Islet precursor cell (in vitro differentiated cells): Measurements from ENCODE around the gene TMEM255B.
"Not testable (repeated sequence)": the region's sequence is repeated elsewhere in the genome, so short reads cannot be mapped to it uniquely, and the experiment has no call there.

Experiments
- DNase-seq: peaks from one replicate; pipeline ENCODE4 v3.0.0-alpha.2; 2018

The TMEM255B gene

GRCh38 chr13:113820813-113821651 is 62.0 kb downstream of the TMEM255B start:
- peak; percentile 93 for DNase-seq

GRCh38 chr13:113821847-113822246 is 62.8 kb downstream of the TMEM255B start:
- no peak for DNase-seq

DNA sequence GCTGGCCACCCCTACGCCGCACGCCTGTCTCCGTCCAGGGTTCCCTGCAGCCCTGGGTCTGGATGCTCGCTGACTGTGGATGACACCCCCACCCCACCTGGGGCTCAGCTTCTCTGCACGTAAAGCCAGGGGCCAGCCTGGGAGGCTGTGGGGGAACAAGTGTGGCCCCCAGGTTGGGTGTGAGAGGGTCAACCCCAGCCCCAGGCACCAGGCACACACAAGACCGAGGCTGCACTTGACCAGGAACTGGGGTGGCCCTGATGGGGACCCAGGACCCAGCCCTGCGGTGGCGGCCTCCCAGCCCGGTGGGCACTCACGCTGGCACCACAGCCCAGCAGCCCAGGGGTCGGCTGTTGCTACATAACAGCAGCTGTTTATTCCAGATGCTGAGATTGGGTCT is 63.2 kb downstream of the TMEM255B start:
- DNase-seq = no peak

GRCh38 chr13:113822956-113823744 is 64.1 kb downstream of the TMEM255B start:
- no peak for DNase-seq

DNA sequence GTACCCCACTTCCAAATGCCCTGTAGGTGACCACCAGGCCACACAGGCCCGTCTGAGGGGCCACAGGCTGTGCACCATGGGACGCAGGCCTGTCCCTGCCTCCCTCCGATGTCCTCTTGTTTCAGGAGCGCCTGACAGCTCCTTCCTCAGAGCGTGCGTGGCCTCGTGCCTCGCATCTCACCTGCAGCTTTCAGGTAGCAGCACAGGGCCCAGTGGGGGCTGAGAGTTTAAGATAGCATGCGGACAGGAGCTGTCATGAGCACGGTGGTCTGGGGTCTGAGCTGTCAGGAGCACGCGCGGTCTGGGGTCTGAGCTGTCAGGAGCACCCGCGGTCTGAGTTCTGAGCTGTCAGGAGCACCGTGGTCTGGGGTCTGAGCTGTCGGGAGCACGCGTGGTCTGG is 64.7 kb downstream of the TMEM255B start:
- no peak for DNase-seq

- no peak for DNase-seq
Observed at GRCh38 chr13:113825841-113826240, 66.8 kb downstream of the TMEM255B start.

DNA sequence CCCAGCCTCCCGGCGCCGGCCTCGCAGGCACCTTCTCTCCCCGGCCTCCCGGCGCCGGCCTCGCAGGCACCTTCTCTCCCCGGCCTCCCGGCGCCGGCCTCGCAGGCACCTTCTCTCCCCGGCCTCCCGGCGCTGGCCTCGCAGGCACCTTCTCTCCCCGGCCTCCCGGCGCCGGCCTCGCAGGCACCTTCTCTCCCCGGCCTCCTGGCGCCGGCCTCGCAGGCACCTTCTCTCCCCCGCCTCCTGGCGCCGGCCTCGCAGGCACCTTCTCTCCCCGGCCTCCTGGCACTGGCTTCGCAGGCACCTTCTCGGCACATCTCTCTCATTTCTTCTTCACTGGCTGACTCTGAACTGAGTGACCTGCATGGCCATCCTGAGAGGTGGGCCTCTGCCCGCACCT is 67.4 kb downstream of the TMEM255B start:
- DNase-seq = not testable (repeated sequence)

DNA sequence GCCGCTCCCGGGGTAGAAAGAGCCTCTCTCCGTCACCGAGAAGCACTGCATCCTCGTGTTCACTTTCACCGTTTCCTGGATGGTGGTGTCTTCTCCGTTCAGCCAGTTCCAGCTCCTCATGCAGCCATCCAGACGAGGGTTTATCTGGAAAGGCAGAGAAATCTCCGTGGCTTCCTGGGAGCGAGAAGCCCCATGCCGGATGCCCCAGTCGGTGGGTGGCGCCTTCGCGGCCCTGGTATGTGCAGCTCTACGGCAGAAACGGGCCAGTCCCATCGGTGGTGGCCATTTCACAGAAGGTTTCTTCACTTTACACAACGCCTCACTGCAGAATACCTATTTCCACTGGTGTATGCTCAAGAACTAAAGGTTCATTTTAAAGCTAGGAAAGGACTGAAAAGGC is 68.0 kb downstream of the TMEM255B start:
- no peak for DNase-seq

DNA sequence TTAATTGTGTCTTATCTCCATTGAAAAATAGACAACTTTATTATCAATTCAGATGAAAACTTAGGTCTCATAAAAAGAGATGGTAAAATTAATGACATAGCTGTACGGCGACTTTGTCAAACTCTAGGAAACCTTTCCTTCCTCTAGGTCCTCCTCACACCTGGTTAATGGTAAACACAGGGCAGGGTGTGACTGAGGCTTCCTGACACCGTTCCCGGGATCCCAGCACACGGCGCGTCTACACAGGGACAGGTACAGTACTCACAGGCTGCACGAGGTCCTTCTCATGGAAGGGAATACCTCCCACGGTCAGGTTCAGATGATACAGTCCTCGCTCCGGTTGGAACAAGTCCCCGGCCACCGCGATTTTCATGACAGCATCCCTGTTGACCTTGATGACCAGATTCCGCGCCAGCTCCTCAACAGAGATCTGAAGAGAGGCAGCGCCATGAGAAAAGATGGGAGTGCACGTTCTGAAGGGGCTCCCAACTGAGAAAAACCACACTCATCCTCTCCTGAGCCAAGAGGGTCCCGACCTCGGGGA is 69.3 kb downstream of the TMEM255B start:
- DNase-seq = no peak

DNA sequence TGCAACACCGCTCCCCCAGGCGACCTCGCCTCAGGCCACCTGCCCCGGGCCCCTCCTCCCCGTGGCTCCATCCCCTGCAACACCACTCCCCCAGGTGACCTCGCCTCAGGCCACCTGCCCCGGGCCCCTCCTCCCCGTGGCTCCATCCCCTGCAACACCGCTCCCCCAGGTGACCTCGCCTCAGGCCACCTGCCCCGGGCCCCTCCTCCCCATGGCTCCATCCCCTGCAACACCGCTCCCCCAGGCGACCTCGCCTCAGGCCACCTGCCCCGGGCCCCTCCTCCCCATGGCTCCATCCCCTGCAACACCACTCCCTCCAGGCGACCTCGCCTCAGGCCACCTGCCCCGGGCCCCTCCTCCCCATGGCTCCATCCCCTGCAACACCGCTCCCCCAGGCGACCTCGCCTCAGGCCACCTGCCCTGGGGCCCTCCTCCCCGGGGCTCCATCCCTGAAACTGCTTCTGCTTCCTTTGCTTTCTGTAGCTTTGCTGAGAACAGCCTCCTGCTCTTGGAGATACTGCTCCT is 71.5 kb downstream of the TMEM255B start:
- not testable (repeated sequence) for DNase-seq

DNA sequence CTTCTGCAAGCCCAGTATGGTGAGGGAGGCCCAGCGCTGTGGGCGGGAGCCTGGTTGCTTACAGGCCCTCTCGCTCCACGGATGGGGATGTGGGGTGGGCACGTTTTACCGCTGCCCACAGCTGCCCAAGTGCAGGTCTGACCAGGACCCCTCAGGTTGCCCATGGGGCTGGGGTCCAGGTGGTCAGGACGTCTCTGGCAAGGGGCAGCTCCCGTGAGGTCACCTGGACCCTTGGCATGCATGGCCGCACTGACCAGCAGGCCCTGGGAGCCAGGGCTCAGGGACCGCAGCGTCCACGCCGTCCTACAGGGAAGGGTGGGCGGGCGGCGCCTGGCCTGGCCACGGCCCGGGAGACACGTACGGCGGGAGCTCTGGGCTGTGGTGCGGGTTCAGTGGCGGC is 72.0 kb downstream of the TMEM255B start:
- no peak for DNase-seq

GRCh38 chr13:113832205-113832604 is 73.2 kb downstream of the TMEM255B start:
- DNase-seq = no peak

DNA sequence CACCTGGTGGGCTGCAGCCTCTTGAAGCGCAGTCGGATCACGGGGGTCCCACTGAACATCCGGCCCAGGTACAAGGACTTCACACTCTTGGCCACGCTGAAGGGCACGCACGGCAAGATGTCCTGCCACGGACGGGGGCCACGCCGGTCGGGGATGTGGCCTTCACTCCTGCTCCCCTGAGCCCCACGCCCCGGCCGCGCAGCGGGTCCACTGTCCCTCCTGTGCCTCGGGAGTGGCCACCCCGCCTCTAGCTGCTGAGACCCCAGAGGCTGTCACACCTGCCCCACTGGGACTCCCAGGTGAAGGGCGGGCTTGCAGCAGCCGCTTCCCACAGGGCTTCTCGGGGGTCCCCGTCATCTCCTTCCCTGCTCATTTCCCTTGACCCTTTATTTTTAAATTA is 73.6 kb downstream of the TMEM255B start:
- DNase-seq = no peak

DNA sequence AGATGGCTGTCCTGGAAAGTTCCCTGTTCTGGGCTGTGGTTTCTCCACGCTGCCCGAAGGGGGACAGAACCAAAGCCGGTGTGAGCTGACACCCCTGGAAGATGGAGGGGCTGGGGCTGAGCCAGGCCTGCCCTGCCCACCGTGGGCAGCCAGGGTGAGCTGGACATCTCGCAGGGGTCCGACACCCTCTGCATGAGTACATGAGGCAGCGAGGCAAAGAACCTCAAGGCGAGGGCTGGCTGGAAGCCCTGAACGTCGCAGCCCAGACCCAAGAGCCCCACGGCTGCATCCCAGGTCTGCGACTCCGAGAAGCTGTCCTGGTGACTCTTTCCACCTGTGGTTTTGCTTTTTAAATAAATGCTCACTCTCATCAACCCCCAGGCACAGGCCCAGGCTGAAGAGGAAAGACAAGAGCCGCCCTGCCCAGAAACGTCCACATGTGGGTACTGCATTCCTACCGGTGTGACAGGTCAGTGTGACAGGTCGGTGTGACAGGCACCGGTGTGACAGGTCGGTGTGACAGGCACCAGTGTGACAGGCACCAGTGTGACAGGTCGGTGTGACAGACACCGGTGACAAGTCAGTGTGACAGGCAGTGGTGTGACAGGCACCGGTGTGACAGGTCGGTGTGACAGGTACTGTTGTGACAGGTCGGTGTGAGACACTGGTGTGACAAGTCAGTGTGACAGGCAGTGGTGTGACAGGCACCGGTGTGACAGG is 74.2 kb downstream of the TMEM255B start:
- no peak for DNase-seq

GRCh38 chr13:113834006-113834405 is 75.0 kb downstream of the TMEM255B start:
- DNase-seq = not testable (repeated sequence)

DNA sequence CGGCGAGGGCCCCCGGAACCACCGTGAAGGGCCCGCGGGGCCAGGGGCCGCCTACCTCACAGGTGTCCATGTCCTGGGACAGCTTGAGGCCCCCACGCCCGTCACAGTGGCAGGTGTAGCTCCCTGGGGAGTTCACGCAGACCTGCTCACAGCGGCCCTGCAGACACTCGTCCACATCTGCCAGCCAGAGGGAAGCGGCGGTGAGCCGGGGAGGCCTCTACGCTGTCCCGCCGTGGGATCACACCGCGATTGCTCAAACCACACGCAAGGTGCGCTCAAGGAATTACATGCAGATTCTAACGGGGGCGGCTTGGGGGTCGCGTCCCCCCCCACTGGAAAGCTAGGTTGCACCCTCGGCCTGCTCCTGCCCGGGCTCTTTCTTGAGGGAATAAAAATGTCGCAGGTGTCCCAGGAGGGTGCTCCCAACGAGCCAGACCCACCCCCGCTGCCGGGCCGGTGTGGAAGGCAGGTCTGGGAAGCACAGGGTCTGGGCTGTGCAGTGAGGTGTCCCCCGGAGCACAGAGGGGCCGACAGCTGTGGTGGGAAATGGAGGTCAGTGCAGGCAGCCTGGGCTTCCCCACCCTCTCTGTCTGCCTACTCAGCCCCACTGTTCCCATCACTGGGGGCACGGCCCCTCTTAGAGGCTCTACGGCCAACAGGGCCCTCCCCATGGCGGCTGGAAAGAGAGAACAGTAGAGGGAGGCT is 75.6 kb downstream of the TMEM255B start:
- DNase-seq = no peak

GRCh38 chr13:113835461-113836270 is 76.6 kb downstream of the TMEM255B start:
- DNase-seq = no peak

- DNase-seq = peak; percentile 89
Observed at GRCh38 chr13:113836768-113837559, 77.9 kb downstream of the TMEM255B start.

GRCh38 chr13:113837560-113838355 is 78.7 kb downstream of the TMEM255B start:
- peak; percentile 98 for DNase-seq
